ENCODE data around the gene GLCE.

GRCh38 chr15:69194025-69194827 lies 33.8 kb downstream of the GLCE start:
- TF ChIP-seq POLR2A (IDR thresholded peaks at IDR 0.05) (no peak), POLR2AphosphoS5 (IDR thresholded peaks at IDR 0.05) (no peak), EP300 (IDR thresholded peaks at IDR 0.05) (no peak)
- TF ChIP-seq, protein P1, sequence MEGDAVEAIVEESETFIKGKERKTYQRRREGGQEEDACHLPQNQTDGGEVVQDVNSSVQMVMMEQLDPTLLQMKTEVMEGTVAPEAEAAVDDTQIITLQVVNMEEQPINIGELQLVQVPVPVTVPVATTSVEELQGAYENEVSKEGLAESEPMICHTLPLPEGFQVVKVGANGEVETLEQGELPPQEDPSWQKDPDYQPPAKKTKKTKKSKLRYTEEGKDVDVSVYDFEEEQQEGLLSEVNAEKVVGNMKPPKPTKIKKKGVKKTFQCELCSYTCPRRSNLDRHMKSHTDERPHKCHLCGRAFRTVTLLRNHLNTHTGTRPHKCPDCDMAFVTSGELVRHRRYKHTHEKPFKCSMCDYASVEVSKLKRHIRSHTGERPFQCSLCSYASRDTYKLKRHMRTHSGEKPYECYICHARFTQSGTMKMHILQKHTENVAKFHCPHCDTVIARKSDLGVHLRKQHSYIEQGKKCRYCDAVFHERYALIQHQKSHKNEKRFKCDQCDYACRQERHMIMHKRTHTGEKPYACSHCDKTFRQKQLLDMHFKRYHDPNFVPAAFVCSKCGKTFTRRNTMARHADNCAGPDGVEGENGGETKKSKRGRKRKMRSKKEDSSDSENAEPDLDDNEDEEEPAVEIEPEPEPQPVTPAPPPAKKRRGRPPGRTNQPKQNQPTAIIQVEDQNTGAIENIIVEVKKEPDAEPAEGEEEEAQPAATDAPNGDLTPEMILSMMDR (IDR thresholded peaks at IDR 0.05) = no peak
